Measurements from ENCODE around the gene TOMM7. TPM values are rescaled to one million over a fixed set of nuclear protein-coding genes. Genes with fewer than 3 reads are reported as not detected.

The TOMM7 gene
- polyA plus RNA-seq (2012; ENCODE audit: missing spikeins), result 1,193 TPM

- peak; percentile 81 for DNase-seq (ENCODE audit: insufficient read length)
- TF ChIP-seq POLR2AphosphoS5 (IDR thresholded peaks at IDR 0.05; ENCODE audit: low read depth, low read length), result peak; percentile 89
- peak; percentile 84 for TF ChIP-seq TAF1 (IDR thresholded peaks at IDR 0.05; ENCODE audit: borderline replicate concordance, low read depth, low read length)
- peak; percentile 83 for TF ChIP-seq POLR2A (IDR thresholded peaks at IDR 0.05; ENCODE audit: low read depth, low read length)
- FAIRE-seq, result peak; percentile 99
Measured at GRCh38 chr7:22822486-22823141, at the start of gene TOMM7. Gene TOMM7, minus strand, starts transcription at chr7:22822849. Its CDS starts 70 bp downstream, at chr7:22822779.

- DNase-seq (ENCODE audit: insufficient read length) (peak; percentile 41), FAIRE-seq (peak; percentile 61)
- no peak for TF ChIP-seq POLR2AphosphoS5 (IDR thresholded peaks at IDR 0.05; ENCODE audit: low read depth, low read length)
- TF ChIP-seq POLR2A (IDR thresholded peaks at IDR 0.05; ENCODE audit: low read depth, low read length), result no peak
- no peak for TF ChIP-seq TAF1 (IDR thresholded peaks at IDR 0.05; ENCODE audit: borderline replicate concordance, low read depth, low read length)
Measured at GRCh38 chr7:22872096-22872807, 49.6 kb upstream of the TOMM7 start.

DNA sequence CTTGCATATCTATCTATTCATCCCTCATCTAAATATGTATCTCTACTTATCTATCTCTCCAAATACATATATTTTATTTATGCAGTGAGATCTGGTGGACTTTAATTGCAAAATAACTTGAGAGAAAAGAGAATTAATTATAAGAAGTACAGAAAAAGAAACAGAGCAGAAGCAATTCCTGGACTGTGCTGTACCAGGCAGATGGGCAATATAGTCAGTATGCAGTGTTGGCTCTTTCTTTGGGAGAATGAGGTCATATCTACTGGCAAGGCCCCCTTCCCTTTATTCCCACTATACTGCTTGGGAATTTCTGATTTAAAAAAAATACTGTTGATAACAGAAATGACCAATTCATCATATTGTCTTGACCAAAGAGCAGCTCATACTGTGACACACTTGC is 49.0 kb upstream of the TOMM7 start:
- no peak for TF ChIP-seq TAF1 (IDR thresholded peaks at IDR 0.05; ENCODE audit: borderline replicate concordance, low read depth, low read length)
- TF ChIP-seq POLR2AphosphoS5 (IDR thresholded peaks at IDR 0.05; ENCODE audit: low read depth, low read length), result no peak
- no peak for TF ChIP-seq POLR2A (IDR thresholded peaks at IDR 0.05; ENCODE audit: low read depth, low read length)
- peak; percentile 21 for FAIRE-seq
- DNase-seq (ENCODE audit: insufficient read length), result no peak

DNA sequence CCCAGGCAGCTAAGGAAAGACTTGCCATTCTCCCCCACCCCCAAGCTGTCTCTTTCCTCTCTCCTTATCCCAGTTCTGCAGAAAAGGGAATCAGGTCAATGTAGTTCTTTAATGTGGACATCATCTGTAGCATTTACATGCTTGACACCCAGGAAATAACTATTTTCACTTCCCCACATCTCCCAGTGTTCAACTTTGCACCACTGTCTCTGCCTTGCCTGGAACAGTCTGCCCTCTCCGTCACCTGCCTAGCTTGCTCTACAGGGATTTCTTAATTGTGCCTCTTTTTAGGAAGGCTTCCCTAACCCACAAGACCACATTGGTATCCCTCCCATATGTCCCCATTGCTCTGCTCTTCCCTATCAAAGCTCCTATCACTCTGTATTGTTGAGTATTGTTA is 45.9 kb upstream of the TOMM7 start:
- no peak for FAIRE-seq
- TF ChIP-seq TAF1 (IDR thresholded peaks at IDR 0.05; ENCODE audit: borderline replicate concordance, low read depth, low read length) (no peak), POLR2A (IDR thresholded peaks at IDR 0.05; ENCODE audit: low read depth, low read length) (no peak), POLR2AphosphoS5 (IDR thresholded peaks at IDR 0.05; ENCODE audit: low read depth, low read length) (no peak)
- DNase-seq (ENCODE audit: insufficient read length), result no peak

DNA sequence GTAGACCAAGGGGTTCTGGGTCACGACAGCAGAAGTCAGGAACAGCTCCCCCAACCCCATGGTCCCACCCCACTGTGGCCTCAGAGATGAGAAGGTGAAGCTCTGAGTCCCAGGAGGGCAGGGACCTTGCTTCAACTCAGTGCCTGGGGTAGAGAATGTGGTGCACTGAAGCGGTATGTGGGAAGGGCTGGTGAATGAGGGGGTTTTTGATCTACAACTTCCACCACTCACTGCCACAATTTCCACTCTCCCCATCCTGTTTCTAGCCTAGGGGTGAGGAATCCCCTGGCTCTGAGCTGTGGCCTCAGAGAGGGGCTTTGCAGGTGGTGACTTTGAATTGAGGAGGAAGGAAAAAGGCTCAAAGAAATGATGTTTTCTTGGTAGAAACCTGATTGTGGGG is 44.9 kb upstream of the TOMM7 start:
- DNase-seq (ENCODE audit: insufficient read length), result no peak
- TF ChIP-seq TAF1 (IDR thresholded peaks at IDR 0.05; ENCODE audit: borderline replicate concordance, low read depth, low read length), result no peak
- TF ChIP-seq POLR2A (IDR thresholded peaks at IDR 0.05; ENCODE audit: low read depth, low read length), result no peak
- no peak for TF ChIP-seq POLR2AphosphoS5 (IDR thresholded peaks at IDR 0.05; ENCODE audit: low read depth, low read length)
- FAIRE-seq, result no peak

- DNase-seq (ENCODE audit: insufficient read length), result no peak
- TF ChIP-seq POLR2A (IDR thresholded peaks at IDR 0.05; ENCODE audit: low read depth, low read length) (no peak), POLR2AphosphoS5 (IDR thresholded peaks at IDR 0.05; ENCODE audit: low read depth, low read length) (no peak), TAF1 (IDR thresholded peaks at IDR 0.05; ENCODE audit: borderline replicate concordance, low read depth, low read length) (no peak)
- no peak for FAIRE-seq
Measured at GRCh38 chr7:22867003-22867402, 44.4 kb upstream of the TOMM7 start.

- TF ChIP-seq TAF1 (IDR thresholded peaks at IDR 0.05; ENCODE audit: borderline replicate concordance, low read depth, low read length) (no peak), POLR2A (IDR thresholded peaks at IDR 0.05; ENCODE audit: low read depth, low read length) (no peak), POLR2AphosphoS5 (IDR thresholded peaks at IDR 0.05; ENCODE audit: low read depth, low read length) (no peak)
- FAIRE-seq (no peak), DNase-seq (ENCODE audit: insufficient read length) (no peak)
Measured at GRCh38 chr7:22865602-22865960, 42.9 kb upstream of the TOMM7 start.

GRCh38 chr7:22864855-22865601 is 42.4 kb upstream of the TOMM7 start:
- TF ChIP-seq TAF1 (IDR thresholded peaks at IDR 0.05; ENCODE audit: borderline replicate concordance, low read depth, low read length), result no peak
- TF ChIP-seq POLR2A (IDR thresholded peaks at IDR 0.05; ENCODE audit: low read depth, low read length), result no peak
- no peak for TF ChIP-seq POLR2AphosphoS5 (IDR thresholded peaks at IDR 0.05; ENCODE audit: low read depth, low read length)
- FAIRE-seq (no peak), DNase-seq (ENCODE audit: insufficient read length) (no peak)

DNA sequence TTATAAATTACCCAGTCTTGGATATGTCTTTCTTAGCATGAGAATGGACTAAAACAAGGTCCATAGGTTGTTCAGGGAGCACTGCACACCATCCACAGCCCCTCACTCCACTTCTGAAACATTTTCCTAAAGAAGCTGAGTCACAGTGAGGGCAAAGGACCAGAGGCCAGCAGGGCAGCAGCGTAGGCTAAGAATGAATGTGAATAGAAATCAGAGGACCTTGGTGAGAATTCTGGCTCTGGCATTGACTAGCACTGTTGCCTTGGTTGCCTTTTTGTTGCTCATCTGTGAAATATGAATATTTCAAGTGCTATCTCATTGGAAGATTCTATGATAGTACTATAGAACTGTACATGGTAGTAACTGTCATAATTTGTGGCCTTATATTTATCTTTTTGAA is 41.7 kb upstream of the TOMM7 start:
- no peak for FAIRE-seq
- no peak for DNase-seq (ENCODE audit: insufficient read length)
- TF ChIP-seq POLR2AphosphoS5 (IDR thresholded peaks at IDR 0.05; ENCODE audit: low read depth, low read length) (no peak), TAF1 (IDR thresholded peaks at IDR 0.05; ENCODE audit: borderline replicate concordance, low read depth, low read length) (no peak), POLR2A (IDR thresholded peaks at IDR 0.05; ENCODE audit: low read depth, low read length) (no peak)

DNA sequence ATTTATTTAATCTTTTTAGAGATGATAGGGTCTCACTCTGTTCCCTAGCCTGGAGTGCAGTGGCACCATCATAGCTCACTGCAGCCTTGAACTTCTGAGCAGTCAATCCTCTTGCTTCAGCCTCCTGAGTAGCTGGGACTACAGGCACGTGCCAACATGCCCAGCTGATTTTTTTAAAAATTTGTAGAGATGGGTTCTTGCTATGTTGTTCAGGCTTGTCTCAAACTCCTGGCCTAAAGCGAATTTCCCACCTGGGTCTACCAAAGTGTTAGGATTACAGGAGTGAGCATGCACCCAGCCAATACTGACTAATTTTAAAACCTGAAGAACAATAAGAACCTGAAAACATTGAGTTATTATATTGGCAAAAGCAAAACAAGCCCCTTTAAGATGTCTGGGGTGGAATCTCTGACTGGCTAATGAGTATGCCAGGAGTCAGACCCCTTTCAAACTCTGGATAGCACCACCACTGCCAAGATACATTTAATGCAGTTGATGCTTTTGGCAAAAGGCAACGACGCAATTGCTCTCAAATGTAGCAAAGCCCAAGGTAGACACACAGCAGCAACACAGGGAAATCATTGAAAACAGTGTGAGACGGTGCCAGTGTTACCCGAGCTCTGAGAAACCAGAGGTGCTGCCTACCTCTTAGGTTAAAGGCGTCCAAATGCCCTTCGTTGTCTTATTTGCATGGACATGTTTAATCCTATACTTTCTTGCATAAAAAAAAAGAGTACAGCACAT is 40.7 kb upstream of the TOMM7 start:
- TF ChIP-seq POLR2AphosphoS5 (IDR thresholded peaks at IDR 0.05; ENCODE audit: low read depth, low read length) (no peak), POLR2A (IDR thresholded peaks at IDR 0.05; ENCODE audit: low read depth, low read length) (no peak), TAF1 (IDR thresholded peaks at IDR 0.05; ENCODE audit: borderline replicate concordance, low read depth, low read length) (no peak)
- FAIRE-seq (no peak), DNase-seq (ENCODE audit: insufficient read length) (no peak)

DNA sequence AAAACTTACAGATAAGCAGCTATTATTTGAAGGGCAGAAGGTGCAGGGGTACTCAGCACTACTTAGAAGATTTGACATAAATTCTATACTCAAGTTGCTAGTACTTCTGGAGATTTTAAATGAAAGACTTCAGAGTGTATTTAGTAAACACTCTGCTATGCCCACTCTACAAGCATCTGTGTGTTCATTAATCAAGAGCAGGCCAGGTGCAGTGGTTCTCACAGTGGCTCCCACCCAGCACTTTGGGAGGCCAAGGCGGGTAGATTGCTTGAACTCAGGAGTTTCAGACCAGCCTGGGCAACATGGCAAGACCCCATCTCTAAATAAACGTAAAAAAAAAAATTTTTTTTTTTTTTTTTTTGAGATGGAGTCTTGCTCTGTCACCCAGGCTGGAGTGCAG is 38.9 kb upstream of the TOMM7 start:
- FAIRE-seq, result no peak
- TF ChIP-seq POLR2A (IDR thresholded peaks at IDR 0.05; ENCODE audit: low read depth, low read length) (no peak), POLR2AphosphoS5 (IDR thresholded peaks at IDR 0.05; ENCODE audit: low read depth, low read length) (no peak), TAF1 (IDR thresholded peaks at IDR 0.05; ENCODE audit: borderline replicate concordance, low read depth, low read length) (no peak)
- no peak for DNase-seq (ENCODE audit: insufficient read length)
